NB4 (cell line): ENCODE measurements around the gene PLD4.

ENCODE experiments used
- POLR2A ChIP-seq: IDR thresholded peaks from 2 replicates; pipeline ENCODE4 v1.6.1; 2011; ENCODE audit warnings: mild to moderate bottlenecking; ENCODE audit not compliant: insufficient read length; ENCODE audit errors: extremely low read depth
- TF ChIP-seq, protein P1 (sequence below): IDR thresholded peaks from one replicate; pipeline ENCODE4 v1.5.1; 2012; ENCODE audit warnings: low read depth, low read length

- TF ChIP-seq, protein P1, sequence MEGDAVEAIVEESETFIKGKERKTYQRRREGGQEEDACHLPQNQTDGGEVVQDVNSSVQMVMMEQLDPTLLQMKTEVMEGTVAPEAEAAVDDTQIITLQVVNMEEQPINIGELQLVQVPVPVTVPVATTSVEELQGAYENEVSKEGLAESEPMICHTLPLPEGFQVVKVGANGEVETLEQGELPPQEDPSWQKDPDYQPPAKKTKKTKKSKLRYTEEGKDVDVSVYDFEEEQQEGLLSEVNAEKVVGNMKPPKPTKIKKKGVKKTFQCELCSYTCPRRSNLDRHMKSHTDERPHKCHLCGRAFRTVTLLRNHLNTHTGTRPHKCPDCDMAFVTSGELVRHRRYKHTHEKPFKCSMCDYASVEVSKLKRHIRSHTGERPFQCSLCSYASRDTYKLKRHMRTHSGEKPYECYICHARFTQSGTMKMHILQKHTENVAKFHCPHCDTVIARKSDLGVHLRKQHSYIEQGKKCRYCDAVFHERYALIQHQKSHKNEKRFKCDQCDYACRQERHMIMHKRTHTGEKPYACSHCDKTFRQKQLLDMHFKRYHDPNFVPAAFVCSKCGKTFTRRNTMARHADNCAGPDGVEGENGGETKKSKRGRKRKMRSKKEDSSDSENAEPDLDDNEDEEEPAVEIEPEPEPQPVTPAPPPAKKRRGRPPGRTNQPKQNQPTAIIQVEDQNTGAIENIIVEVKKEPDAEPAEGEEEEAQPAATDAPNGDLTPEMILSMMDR: no peak
- TF ChIP-seq POLR2A: no peak
These were observed 30.7 kb downstream of the PLD4 start for GRCh38 chr14:104955396-104955770.
